Skeletal muscle satellite cell (primary cell): ENCODE data around the gene KRTAP5-7.
"Not testable (repeated sequence)": the region's sequence is repeated elsewhere in the genome, so short reads cannot be mapped to it uniquely, and the experiment has no call there.

Experiments used
- H3K27me3 ChIP-seq: 2 replicates; pipeline ENCODE4 v1.7.0; 2013; ENCODE audit warnings: low read length; ENCODE audit not compliant: control insufficient read depth, insufficient read depth
- H3K36me3 ChIP-seq: 2 replicates; pipeline ENCODE4 v1.7.0; 2013; ENCODE audit warnings: mild to moderate bottlenecking, control low read depth, low read length; ENCODE audit not compliant: insufficient read depth
- H3K4me1 ChIP-seq: 2 replicates; pipeline ENCODE4 v1.7.0; 2013; ENCODE audit warnings: low read length; ENCODE audit not compliant: control insufficient read depth, insufficient read depth
- H3K4me2 ChIP-seq: 2 replicates; pipeline ENCODE4 v1.7.0; 2013; ENCODE audit warnings: mild to moderate bottlenecking, low read length
- H3K4me3 ChIP-seq: 2 replicates; pipeline ENCODE4 v1.7.0; 2013; ENCODE audit warnings: low read length
- H3K9ac ChIP-seq: 2 replicates; pipeline ENCODE4 v1.7.0; 2013; ENCODE audit warnings: mild to moderate bottlenecking, low read depth, low read length, moderate library complexity
- H3K9me3 ChIP-seq: replicated peaks from 2 replicates; pipeline ENCODE4 v1.7.0; 2013; ENCODE audit warnings: mild to moderate bottlenecking, control low read depth, low read length

KRTAP5-7 gene

DNA sequence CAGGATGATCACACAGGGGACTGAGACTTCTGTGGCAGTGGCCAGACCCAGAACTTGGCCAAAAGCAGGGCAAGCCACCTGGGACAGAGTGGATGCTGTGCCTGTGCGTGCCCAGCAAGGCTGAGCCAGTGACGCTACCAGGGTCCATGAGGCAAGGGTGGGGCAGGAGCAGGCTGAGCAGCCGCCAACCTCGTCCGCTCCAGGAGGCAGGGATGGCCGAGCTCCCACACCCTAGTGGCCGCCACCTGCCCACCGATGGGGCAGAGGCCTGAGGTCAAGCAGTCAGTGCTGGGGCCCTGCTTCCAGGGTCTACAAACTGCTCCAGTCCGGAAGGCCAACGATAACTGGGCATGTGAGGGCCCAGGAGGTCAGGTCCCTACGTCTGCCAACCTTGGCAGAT, 28.4 kb downstream of the KRTAP5-7 start:
- H3K4me2 ChIP-seq = no peak overlapping the region
- H3K4me3 ChIP-seq = no peak overlapping the region
- H3K36me3 ChIP-seq = no peaks in the 10 kb centered on the region
- H3K9me3 ChIP-seq = no peaks in the 10 kb centered on the region
- peaks cover 25% of the 10 kb centered on the region for H3K27me3 ChIP-seq
- H3K4me1 ChIP-seq = no peaks in the 10 kb centered on the region
- H3K9ac ChIP-seq = no peak overlapping the region

- H3K9ac ChIP-seq = no peak overlapping the region
- no peaks in the 10 kb centered on the region for H3K4me1 ChIP-seq
- H3K9me3 ChIP-seq = no peaks in the 10 kb centered on the region
- no peak overlapping the region for H3K4me2 ChIP-seq
- peaks cover 28% of the 10 kb centered on the region for H3K27me3 ChIP-seq
- no peaks in the 10 kb centered on the region for H3K36me3 ChIP-seq
- H3K4me3 ChIP-seq = no peak overlapping the region
Measured at GRCh38 chr11:71556018-71556417, 29.0 kb downstream of the KRTAP5-7 start.

DNA sequence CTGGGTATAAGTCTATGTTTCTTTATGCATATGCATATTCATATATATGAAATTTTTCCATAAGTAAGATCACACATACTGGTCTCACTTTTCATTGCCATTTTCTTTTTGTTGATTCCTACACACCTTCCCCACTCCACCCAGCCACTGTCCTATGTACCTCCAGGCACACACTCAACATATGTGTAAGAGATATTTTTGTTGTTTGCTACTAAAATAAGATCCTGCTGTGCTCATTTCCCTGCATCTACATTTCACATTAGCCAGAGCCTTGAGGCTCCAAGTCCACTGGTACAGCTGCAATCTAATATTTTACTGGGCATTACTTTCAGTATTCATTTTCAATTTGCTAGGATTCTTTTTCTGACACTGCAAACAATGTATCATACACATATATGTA, 30.2 kb downstream of the KRTAP5-7 start:
- H3K27me3 ChIP-seq = peaks cover 23% of the 10 kb centered on the region
- no peak overlapping the region for H3K4me2 ChIP-seq
- no peaks in the 10 kb centered on the region for H3K36me3 ChIP-seq
- H3K9ac ChIP-seq = no peak overlapping the region
- no peak overlapping the region for H3K4me3 ChIP-seq
- no peaks in the 10 kb centered on the region for H3K4me1 ChIP-seq
- H3K9me3 ChIP-seq = no peaks in the 10 kb centered on the region

- no peak overlapping the region for H3K4me3 ChIP-seq
- peaks cover 38% of the 10 kb centered on the region for H3K27me3 ChIP-seq
- no peaks in the 10 kb centered on the region for H3K4me1 ChIP-seq
Measured at GRCh38 chr11:71558996-71559395, 31.9 kb downstream of the KRTAP5-7 start.

DNA sequence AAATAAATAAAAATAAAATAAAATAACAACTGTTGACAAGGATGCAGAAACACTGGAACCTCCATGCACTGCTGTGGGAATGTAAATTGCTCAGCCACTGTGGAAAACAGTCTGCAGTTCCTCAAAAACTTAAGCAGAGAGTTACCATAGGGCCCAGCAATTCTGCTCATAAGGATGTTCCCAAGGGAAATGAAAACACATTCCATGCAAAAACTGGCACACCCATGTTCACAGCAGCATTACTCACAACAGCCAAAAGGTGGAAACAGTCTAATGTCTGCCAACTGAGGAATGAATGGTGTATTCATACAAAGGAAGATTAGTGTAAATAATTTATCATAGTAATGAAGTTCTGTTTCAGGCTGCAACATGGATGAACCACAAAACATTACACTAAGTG, 35.1 kb downstream of the KRTAP5-7 start:
- no peak overlapping the region for H3K4me3 ChIP-seq
- peaks cover 47% of the 10 kb centered on the region for H3K27me3 ChIP-seq
- H3K36me3 ChIP-seq = no peaks in the 10 kb centered on the region
- no peak overlapping the region for H3K9ac ChIP-seq
- H3K9me3 ChIP-seq = no peaks in the 10 kb centered on the region
- no peak overlapping the region for H3K4me2 ChIP-seq
- no peaks in the 10 kb centered on the region for H3K4me1 ChIP-seq

More at GRCh38 chr11:71558996-71559395, 31.9 kb downstream of the KRTAP5-7 start:
- no peak overlapping the region for H3K4me2 ChIP-seq
- no peak overlapping the region for H3K9ac ChIP-seq
- no peaks in the 10 kb centered on the region for H3K9me3 ChIP-seq
- no peaks in the 10 kb centered on the region for H3K36me3 ChIP-seq

DNA sequence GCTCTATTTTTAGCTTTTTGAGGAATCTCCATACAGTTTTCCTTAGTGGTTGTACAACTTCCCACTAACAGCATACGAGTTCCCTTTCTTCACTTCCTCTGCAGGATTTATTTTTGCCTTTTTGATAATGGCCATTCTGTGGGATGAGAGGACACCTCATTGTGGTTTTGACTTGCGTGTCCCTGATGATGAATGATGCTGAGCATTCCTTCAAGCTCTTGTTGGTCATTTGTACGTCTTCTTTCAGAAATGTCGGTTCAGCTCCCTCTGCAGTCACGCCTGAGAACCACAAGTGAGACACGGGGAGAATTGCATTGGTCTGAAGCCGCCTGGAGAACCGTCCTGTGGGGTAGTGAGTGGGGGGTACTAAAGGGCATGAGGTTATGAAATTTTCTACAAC, 36.3 kb downstream of the KRTAP5-7 start:
- Histone ChIP-seq H3K4me2 (no peak overlapping the region), H3K9me3 (no peaks in the 10 kb centered on the region), H3K4me3 (no peak overlapping the region), H3K4me1 (no peaks in the 10 kb centered on the region), H3K36me3 (no peaks in the 10 kb centered on the region), H3K27me3 (peaks cover 52% of the 10 kb centered on the region), H3K9ac (no peak overlapping the region)

GRCh38 chr11:71564430-71564829, 37.4 kb downstream of the KRTAP5-7 start:
- Histone ChIP-seq H3K4me1 (no peaks in the 10 kb centered on the region), H3K36me3 (no peaks in the 10 kb centered on the region), H3K9ac (no peak overlapping the region), H3K4me3 (no peak overlapping the region), H3K4me2 (no peak overlapping the region), H3K9me3 (no peaks in the 10 kb centered on the region), H3K27me3 (peaks cover 50% of the 10 kb centered on the region)

DNA sequence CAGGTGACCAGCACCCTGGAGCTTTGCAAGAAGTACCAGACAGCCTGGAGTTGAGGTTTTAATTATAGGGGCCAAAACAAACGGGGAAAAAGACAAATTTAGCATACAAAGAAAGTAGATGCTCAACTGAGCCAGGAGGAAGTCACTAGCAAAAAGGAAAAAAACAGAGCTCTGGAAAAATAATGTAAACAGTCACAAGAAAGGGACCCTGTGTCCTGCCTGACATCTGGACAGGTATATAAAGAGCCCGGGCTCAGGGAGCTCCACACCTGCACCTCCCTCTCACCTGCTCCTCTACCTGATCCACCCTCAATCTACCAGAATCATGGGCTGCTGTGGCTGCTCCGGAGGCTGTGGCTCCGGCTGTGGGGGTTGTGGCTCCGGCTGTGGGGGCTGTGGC, 38.2 kb downstream of the KRTAP5-7 start, which contains the start of gene KRTAP5-10:
KRTAP5-10 (plus strand) TSS at position 301 of the 400 bp plus-strand sequence; CDS start at position 326, 25 bp downstream.
- Histone ChIP-seq H3K27me3 (peaks cover 53% of the 10 kb centered on the region), H3K4me3 (no peak within 1 kb of the TSS), H3K9me3 (no peaks in the 10 kb centered on the region), H3K4me1 (no peaks in the 10 kb centered on the region), H3K36me3 (no peaks in the 10 kb centered on the region), H3K9ac (no peak within 1 kb of the TSS), H3K4me2 (no peak within 1 kb of the TSS)

GRCh38 chr11:71566081-71566620, 39.1 kb downstream of the KRTAP5-7 start:
- Histone ChIP-seq H3K4me2 (no peak overlapping the region), H3K4me3 (no peak overlapping the region), H3K27me3 (peaks cover 54% of the 10 kb centered on the region), H3K9ac (no peak overlapping the region), H3K4me1 (no peaks in the 10 kb centered on the region), H3K36me3 (no peaks in the 10 kb centered on the region), H3K9me3 (no peaks in the 10 kb centered on the region)

DNA sequence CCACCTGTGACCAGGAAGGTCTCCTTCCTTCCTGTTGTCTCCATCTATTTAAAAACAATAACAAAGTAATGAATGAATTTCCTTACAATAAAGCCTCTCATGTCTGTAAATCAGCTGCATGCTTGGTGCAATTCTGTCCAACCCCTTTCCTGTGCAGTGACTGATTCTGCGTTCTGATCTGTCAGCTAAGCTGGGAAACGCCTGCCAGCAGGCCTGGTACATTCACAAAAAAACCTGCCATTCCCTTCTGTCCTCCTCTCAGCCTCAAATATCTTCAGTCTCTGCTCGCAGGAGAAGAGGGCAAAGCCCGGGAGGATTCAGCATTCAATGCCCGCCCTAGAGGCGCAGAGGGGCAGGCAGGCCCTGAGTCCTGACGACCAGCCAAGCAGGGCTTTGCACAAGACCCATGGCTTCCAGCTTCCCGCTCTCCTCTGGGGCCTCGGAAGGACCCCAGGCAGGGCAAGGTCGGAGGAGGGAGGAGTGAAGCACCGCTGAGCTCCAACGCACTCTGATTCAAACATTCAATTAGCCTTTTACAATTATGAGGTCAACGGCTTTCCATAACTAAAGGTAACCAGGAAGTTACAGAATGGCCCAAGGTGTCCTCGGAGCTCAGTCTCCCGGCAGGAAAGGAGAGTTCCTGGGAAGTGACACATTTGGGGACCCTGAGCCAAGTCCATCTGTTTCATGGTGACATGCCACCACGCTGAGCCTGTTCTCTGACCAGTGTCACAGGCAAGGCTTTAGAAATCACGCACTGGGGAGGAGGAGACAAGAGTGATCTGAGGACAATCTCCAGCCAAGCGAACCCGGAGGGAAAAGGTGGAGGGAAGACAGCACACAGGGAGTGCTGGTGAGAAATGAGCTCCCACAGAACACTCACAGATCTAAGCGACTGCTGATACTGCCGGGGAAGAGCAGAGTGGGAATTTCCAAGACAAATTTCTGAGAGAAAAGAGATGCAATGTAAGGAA, 39.8 kb downstream of the KRTAP5-7 start:
- H3K4me2 ChIP-seq, H3K9me3 ChIP-seq, H3K4me1 ChIP-seq, H3K36me3 ChIP-seq, H3K9ac ChIP-seq, H3K4me3 ChIP-seq: not testable (repeated sequence)
- peaks cover 50% of the 10 kb centered on the region for H3K27me3 ChIP-seq

DNA sequence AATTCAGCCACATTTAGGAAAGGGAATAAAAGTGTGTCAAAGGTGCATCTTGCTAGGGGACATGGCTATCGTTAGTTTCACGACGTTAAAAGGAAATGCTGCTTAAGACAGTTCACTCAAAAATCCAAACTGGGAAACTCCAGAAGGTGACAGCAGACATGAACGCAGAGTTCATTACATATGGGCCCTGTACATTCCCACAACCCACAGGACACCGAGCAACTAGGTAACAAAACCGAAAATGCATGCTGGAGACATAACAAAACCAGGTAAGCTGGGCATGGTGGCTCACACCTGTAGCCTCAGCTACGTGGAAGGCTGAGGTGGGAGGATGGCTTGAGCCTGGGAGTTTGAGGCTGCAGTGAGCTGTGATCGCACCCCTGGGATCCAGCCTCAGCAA, 40.6 kb downstream of the KRTAP5-7 start:
- H3K4me2 ChIP-seq = not testable (repeated sequence)

More for the DNA sequence above, 40.6 kb downstream of the KRTAP5-7 start:
- H3K27me3 ChIP-seq = peaks cover 45% of the 10 kb centered on the region
- not testable (repeated sequence) for H3K9me3 ChIP-seq, H3K4me1 ChIP-seq, H3K4me3 ChIP-seq, H3K9ac ChIP-seq, H3K36me3 ChIP-seq
